ENCODE measurements around the gene ARHGAP9.

Gene ARHGAP9

GRCh38 chr12:57454566-57455373 is 24.9 kb downstream of the ARHGAP9 start, which contains the start of gene INHBE (continued):
- TF ChIP-seq ZBTB11 (tag by site-specific recombination; conservative IDR thresholded peaks at IDR 0.05; ENCODE audit: low read depth) (no peak), ZNF501 (tag by site-specific recombination; IDR thresholded peaks at IDR 0.05) (no peak), ZFP37 (tag by site-specific recombination; IDR thresholded peaks at IDR 0.05) (no peak), ZNF335 (tag by site-specific recombination; conservative IDR thresholded peaks at IDR 0.05) (peak; percentile 72), ZNF624 (tag by site-specific recombination; IDR thresholded peaks at IDR 0.05) (no peak), ZFP69B (tag by site-specific recombination; IDR thresholded peaks at IDR 0.05) (peak; percentile 19), ZNF518A (tag by site-specific recombination; conservative IDR thresholded peaks at IDR 0.05; ENCODE audit: low read depth) (0 out of 2 replicates have a peak, but pooled peaks have one; percentile 21), ZNF16 (tag by site-specific recombination; IDR thresholded peaks at IDR 0.05; ENCODE audit: low read depth) (no peak), ZNF600 (tag by site-specific recombination; IDR thresholded peaks at IDR 0.05) (peak; percentile 66), ZBTB48 (tag by site-specific recombination; IDR thresholded peaks at IDR 0.05) (peak; percentile 63), ZNF513 (tag by site-specific recombination; IDR thresholded peaks at IDR 0.05) (peak; percentile 16; the same call in 1 of the 2 replicates), MZF1 (tag by site-specific recombination; IDR thresholded peaks at IDR 0.05; ENCODE audit: borderline replicate concordance) (peak; percentile 53; the same call in 1 of the 2 replicates), ZNF26 (tag by site-specific recombination; IDR thresholded peaks at IDR 0.05) (no peak), BCL11B (tag by site-specific recombination; IDR thresholded peaks at IDR 0.05; ENCODE audit: low read depth) (no peak), ZNF292 (tag by site-specific recombination; IDR thresholded peaks at IDR 0.05; ENCODE audit: borderline replicate concordance, low read depth) (no peak), REST (tag by site-specific recombination; IDR thresholded peaks at IDR 0.05) (no peak), OVOL3 (tag by site-specific recombination; IDR thresholded peaks at IDR 0.05) (no peak), PRDM6 (tag by site-specific recombination; IDR thresholded peaks at IDR 0.05) (no peak), REPIN1 (tag by site-specific recombination; IDR thresholded peaks at IDR 0.05; ENCODE audit: low read depth) (no peak), ZNF324 (tag by site-specific recombination; IDR thresholded peaks at IDR 0.05) (peak; percentile 93; the same call in 1 of the 2 replicates), ZIC2 (tag by site-specific recombination; IDR thresholded peaks at IDR 0.05) (peak; percentile 67), ZNF2 (tag by site-specific recombination; IDR thresholded peaks at IDR 0.05) (no peak)

All from HEK293 (cell line).